Pancreas (tissue), 10 donors: Measurements from ENCODE around the gene NDFIP1. TPM values are rescaled to one million over a fixed set of nuclear protein-coding genes. Genes with fewer than 3 reads are reported as not detected.

ENCODE experiments used
- ATAC-seq, 4 donors: fragments of 200-7000 bp; cut with Tn5 transposase; one replicate each; pipeline versions ENCODE4 v1.8.0 to v1.9.1; 2020; ENCODE audit warnings: mild to moderate bottlenecking in 4 of 4, moderate library complexity in 4 of 4
- DNase-seq, 6 donors: peaks; one replicate each; pipeline ENCODE4 v3.0.0-alpha.2; 2020
- FAIRE-seq: peaks from 2 replicates; lab custom pipeline; 2012; peaks lifted over from hg19 to GRCh38; lab: Jason Lieb, UNC
- H3K27ac ChIP-seq, 4 donors: fragments of 200-600 bp; sonication (generic); 1 replicate in 3 of 4; 2 replicates in 1 of 4; pipeline versions ENCODE4 v1.5.0 to v1.8.0; 2020
- H3K27me3 ChIP-seq, 4 donors: fragments of 200-600 bp; one replicate each; pipeline ENCODE4 v1.8.0; 2021
- H3K36me3 ChIP-seq, 3 donors: fragments of 200-600 bp; sonication (generic) in 1 of 3; one replicate each; pipeline versions ENCODE4 v1.5.0 to v1.8.0; 2020 to 2021
- H3K4me1 ChIP-seq, 3 donors: fragments of 200-600 bp; one replicate each; pipeline ENCODE4 v1.8.0; 2021
- H3K4me3 ChIP-seq, 4 donors: fragments of 200-600 bp; sonication (generic) in 2 of 4; one replicate each; pipeline versions ENCODE4 v1.5.0 to v1.8.0; 2020 to 2021
- H3K9me3 ChIP-seq, 4 donors: fragments of 200-600 bp; one replicate each; pipeline ENCODE4 v1.8.0; 2021
- WGBS, 2 donors: extraction: QIAGEN DNeasy Blood & Tissue Kit; methylation state at CpG; one replicate each; pipeline ENCODE4 v1.1.7; 2013; 5-methylcytosine and 5-hydroxymethylcytosine counted together
- intact Hi-C, 3 donors: fragments of 100-400 bp; cut with DNase I; formaldehyde crosslinking; loops; one replicate each; pipeline versions ENCODE4 v1.11.1 to v1.14.2; 2022
- polyA plus RNA-seq, 2 donors: library from polyadenylated mRNA; stranded (reverse); fragments of 200-250 nt; gene quantifications; one replicate each; pipeline ENCODE4 v1.2.3, GENCODE V29; 2013
- total RNA-seq, 6 donors: library from RNA; stranded (reverse); fragmentation: NEBNext Ultra II Directional in 4 of 6; extraction: Animal tissue kit (Norgen Biotek cat#: 25700) in 4 of 6; gene quantifications; one replicate each; pipeline versions ENCODE4 v1.2.1 to v1.2.4, GENCODE V29; 2021 to 2023
- TF ChIP-seq, protein P1 (sequence below), 4 donors: fragments of 200-600 bp; sonication (generic) in 3 of 4; IDR thresholded peaks; one replicate each; pipeline versions ENCODE4 v1.5.0 to v1.8.0; 2021; ENCODE audit warnings: antibody characterized with exemption in 4 of 4
- donor health status: healthy with polysubstance abuse.
- donor health status: DM: no; HTN: no; CAD: no; lungs with moderate emphysema.
- donor health status: DM: no; HTN: no; CAD: no.
- donor health status: control.
- donor health status: control.
- donor health status: Bipolar disorder and iron deficiency.
- donor health status: DM: yes; HTN: yes; CAD: no.
- donor health status: DM: no; HTN: no; CAD: no.
- donor health status: DM: no; HTN: no; CAD: no.
- donor health status: DM: yes; HTN: yes; CAD: no.

NDFIP1 gene
- total and polyA plus RNA-seq, 8 donors: 15.7 to 50.1 (median 33.7) TPM

DNA sequence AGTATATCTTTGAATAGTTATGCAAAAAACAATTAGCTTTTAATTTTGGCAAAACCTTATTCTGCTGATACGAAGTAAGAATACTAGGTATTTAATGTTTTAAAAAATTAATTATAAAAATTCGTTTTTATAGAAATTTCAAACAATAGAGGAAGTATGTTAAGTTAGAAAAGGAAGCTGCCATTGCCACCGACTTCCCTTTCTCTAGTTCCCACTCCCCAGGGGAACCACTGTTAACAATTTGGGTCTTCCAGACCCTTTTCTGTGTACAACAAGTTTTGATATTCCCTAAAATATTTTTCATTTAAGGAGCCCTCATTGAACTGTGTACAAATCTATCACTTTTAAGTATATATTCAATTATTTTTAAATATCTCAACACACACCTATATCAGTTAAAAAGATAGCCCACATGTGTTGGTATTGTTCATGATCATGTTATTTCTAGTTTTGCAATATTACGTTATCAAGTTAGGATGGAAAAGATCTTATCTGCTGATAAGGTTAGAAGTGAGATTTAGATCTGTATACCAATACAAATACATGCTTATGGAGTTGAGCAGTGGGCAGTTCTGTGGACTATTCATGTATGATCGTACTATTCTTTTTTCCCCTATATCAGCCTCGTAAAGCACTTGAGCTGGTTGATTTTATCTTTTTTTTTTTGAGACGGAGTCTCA is 25.9 kb downstream of the NDFIP1 start:
- TF ChIP-seq, protein P1, sequence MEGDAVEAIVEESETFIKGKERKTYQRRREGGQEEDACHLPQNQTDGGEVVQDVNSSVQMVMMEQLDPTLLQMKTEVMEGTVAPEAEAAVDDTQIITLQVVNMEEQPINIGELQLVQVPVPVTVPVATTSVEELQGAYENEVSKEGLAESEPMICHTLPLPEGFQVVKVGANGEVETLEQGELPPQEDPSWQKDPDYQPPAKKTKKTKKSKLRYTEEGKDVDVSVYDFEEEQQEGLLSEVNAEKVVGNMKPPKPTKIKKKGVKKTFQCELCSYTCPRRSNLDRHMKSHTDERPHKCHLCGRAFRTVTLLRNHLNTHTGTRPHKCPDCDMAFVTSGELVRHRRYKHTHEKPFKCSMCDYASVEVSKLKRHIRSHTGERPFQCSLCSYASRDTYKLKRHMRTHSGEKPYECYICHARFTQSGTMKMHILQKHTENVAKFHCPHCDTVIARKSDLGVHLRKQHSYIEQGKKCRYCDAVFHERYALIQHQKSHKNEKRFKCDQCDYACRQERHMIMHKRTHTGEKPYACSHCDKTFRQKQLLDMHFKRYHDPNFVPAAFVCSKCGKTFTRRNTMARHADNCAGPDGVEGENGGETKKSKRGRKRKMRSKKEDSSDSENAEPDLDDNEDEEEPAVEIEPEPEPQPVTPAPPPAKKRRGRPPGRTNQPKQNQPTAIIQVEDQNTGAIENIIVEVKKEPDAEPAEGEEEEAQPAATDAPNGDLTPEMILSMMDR (IDR thresholded peaks at IDR 0.05): no peak
- ATAC-seq: no peak
- Histone ChIP-seq H3K4me3 (no peak overlapping the region), H3K4me1 (peaks cover 0 to 8% (median 6%) of the 10 kb centered on the region in 3 donors), H3K9me3 (no peaks in the 10 kb centered on the region), H3K27me3 (no peaks in the 10 kb centered on the region), H3K27ac (no peak overlapping the region), H3K36me3 (peaks cover 0 to 6% (median under 1%) of the 10 kb centered on the region in 3 donors)
- WGBS, 2 donors: 67 to 72% methylated on average over 7 of the region's 7 CpGs
- intact Hi-C loops: loop anchor here in 1 of 3 donors (10.0 kb wide), 1 partner anchor 140 kb away; no protein-coding TSS in a partner anchor
- FAIRE-seq: no peak
- DNase-seq: no peak

DNA sequence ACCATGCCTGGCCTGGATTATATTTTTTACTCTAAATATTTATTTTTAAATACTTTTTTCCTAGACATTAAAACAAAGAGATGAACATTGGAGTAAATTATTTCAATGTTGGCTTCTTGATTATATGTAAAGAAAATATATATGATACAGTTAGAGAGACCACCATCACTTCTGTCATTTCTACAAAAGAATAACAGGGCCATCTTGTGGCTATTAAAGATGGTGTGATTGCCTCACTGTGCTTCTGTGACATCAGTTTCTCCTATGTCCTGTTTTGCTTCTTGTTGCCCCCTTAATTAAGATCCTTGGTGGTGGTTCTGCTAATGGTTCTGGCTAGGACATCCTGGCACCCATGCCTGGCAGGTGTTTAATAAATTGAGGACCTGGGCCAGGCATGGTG is 32.9 kb downstream of the NDFIP1 start:
- FAIRE-seq: no peak
- no peaks in the 10 kb centered on the region for H3K4me1 ChIP-seq
- intact Hi-C loops: loop anchor here in 1 of 3 donors (10.0 kb wide), 1 partner anchor 127 kb away; the partner anchor contains the start of gene GNPDA1
- no peaks in the 10 kb centered on the region for H3K27me3 ChIP-seq
- peaks cover 0 to 18% (median 6%) of the 10 kb centered on the region in 3 donors for H3K36me3 ChIP-seq
- TF ChIP-seq, protein P1 (IDR thresholded peaks at IDR 0.05): no peak
- no peak for ATAC-seq
- H3K27ac ChIP-seq: no peak overlapping the region
- no peak overlapping the region for H3K4me3 ChIP-seq
- DNase-seq: no peak
- H3K9me3 ChIP-seq: no peaks in the 10 kb centered on the region

DNA sequence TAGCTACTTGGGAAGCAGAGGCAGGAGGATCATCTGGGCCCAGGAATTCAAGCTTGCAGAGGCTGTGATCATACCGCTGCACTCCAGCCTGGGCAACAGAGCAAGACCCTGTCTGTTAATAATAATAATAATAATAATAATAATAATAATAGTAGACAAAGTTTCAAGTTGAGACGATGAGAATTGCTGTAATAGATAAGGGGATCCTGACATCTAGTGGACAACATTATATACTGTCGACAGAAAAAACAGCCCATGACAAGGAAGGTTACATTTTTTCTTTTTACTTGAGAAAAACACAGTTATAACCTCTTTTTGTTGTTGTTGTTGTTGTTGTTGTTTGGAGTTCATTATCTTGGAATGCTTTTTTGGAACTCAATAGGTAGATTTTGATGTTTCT is 35.3 kb downstream of the NDFIP1 start:
- H3K9me3 ChIP-seq: no peaks in the 10 kb centered on the region
- FAIRE-seq: peak; percentile 76
- H3K4me1 ChIP-seq: no peaks in the 10 kb centered on the region
- intact Hi-C loops: loop anchor here in 1 of 3 donors (10.0 kb wide), 1 partner anchor 129 kb away; the partner anchor contains the start of gene GNPDA1
- no peak for DNase-seq
- H3K27ac ChIP-seq: no peak overlapping the region
- H3K27me3 ChIP-seq: no peaks in the 10 kb centered on the region
- ATAC-seq: peak in 3 of 4 donors; percentile 57 to 74 (median 71)
- H3K36me3 ChIP-seq: peaks cover 0 to 27% (median 11%) of the 10 kb centered on the region in 3 donors
- WGBS, 2 donors: 43 to 56% methylated on average over 3 of the region's 3 CpGs
- H3K4me3 ChIP-seq: no peak overlapping the region
- TF ChIP-seq, protein P1 (IDR thresholded peaks at IDR 0.05): peak; percentile 11 to 46 (median 20)

DNA sequence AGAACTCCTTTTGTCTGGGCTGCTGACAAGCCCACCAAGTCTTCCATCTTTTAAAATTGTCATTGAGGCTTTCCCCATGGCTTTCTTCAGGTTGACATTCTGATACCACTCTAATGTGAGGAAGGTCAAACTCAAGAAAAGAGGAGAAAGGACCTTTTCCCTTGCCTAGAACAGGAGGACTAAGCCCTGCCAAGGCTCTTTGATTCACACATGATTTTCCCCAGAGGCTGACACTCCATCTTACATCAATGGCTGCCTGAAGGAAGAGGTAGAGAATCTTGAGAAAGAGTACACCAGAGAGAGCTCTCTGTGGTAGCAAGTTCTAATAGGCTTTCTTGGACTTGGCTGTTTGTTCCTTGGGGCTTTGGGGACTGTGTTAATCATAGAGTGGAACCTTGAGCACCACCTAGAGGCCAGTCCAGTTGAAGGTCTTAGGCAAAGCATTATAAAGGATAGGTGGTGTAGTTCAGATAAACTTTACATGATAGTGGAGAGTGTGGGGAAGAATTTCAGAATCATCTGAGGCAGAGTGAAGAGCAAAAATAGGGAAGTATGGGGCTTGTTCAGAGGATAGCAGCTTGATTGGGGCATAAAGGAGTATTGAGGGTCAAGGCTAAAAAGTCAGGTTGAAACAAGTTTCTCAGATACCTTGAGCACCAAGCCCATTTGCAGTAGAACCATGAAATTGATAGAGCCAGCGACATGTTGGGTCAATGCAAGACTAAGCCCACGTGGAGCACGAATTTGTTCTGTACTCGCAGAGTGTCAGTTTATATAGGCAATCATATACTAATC is 36.7 kb downstream of the NDFIP1 start:
- Histone ChIP-seq H3K4me1 (no peaks in the 10 kb centered on the region), H3K36me3 (peaks cover 0 to 27% (median 5%) of the 10 kb centered on the region in 3 donors), H3K27me3 (no peaks in the 10 kb centered on the region), H3K27ac (no peak overlapping the region), H3K9me3 (no peaks in the 10 kb centered on the region), H3K4me3 (no peak overlapping the region)
- TF ChIP-seq, protein P1 (IDR thresholded peaks at IDR 0.05): peak; percentile 23 to 59 (median 51)
- intact Hi-C loops: loop anchor here in 1 of 3 donors (10.0 kb wide), 1 partner anchor 131 kb away; the partner anchor contains the start of gene GNPDA1
- DNase-seq (peak in 3 of 6 donors; percentile 43 to 62 (median 56)), ATAC-seq (peak; percentile 60 to 97 (median 93)), FAIRE-seq (no peak)
- WGBS, 2 donors: 70 to 78% methylated on average over 4 of the region's 4 CpGs
